Type B pancreatic cell (in vitro differentiated cells): ENCODE results near the gene AMELX. TPM values are rescaled to one million over a fixed set of nuclear protein-coding genes. Genes with fewer than 3 reads are reported as not detected.

Experiments
- DNase-seq: peaks from one replicate; pipeline ENCODE4 v3.0.0; 2021; ENCODE audit warnings: mixed read lengths; ENCODE audit not compliant: unreplicated experiment; ENCODE audit errors: extremely low spot score
- H3K27ac Mint-ChIP-seq: 2 replicates; pipeline ENCODE4 v1.8.0; 2021; ENCODE audit warnings: mild to moderate bottlenecking, mixed read lengths
- H3K27me3 Mint-ChIP-seq: 2 replicates; pipeline ENCODE4 v1.8.0; 2021; ENCODE audit warnings: mixed read lengths
- H3K36me3 Mint-ChIP-seq: 2 replicates; pipeline ENCODE4 v1.8.0; 2021; ENCODE audit warnings: mixed read lengths
- H3K4me1 Mint-ChIP-seq: one replicate; pipeline ENCODE4 v1.8.0; 2021; ENCODE audit warnings: mixed read lengths; ENCODE audit not compliant: unreplicated experiment
- H3K4me3 Mint-ChIP-seq: 2 replicates; pipeline ENCODE4 v1.8.0; 2021; ENCODE audit warnings: mild to moderate bottlenecking, mixed read lengths
- H3K9me3 Mint-ChIP-seq: 2 replicates; pipeline ENCODE4 v1.8.0; 2021; ENCODE audit warnings: mixed read lengths
- total RNA-seq: library from RNA; stranded (reverse); gene quantifications from 2 replicates; pipeline ENCODE4 v1.2.1, GENCODE V29; 2021; ENCODE audit warnings: low replicate concordance
- TF ChIP-seq, protein P1 (sequence below): fragments of 200-600 bp; sonication (generic); conservative IDR thresholded peaks from 2 replicates; pipeline ENCODE4 v1.5.0; 2021; ENCODE audit warnings: antibody characterized with exemption, mild to moderate bottlenecking

Gene AMELX
- total RNA-seq, 1 donor from 2014 or later: not detected

DNA sequence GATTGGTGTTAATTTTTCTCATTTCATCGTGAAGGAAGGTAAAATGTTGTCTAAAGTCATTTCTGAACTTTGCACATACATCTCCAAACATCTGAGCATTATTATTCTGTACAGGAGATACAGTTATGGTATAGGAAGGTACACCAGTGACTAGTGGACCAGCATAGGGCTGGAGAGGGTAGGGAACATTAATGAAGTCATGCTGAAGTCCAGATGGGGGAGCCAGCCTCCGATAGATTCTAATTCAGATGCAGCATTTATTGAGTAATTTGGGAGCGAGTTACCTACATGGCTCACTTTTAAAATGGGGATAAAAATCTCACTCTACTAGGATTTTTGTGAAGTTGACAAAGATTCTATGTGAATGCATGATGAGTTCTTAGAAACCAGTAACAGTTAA lies 34.9 kb downstream of the AMELX start:
- Mint-ChIP-seq H3K27me3 (no peaks in the 10 kb centered on the region), H3K36me3 (no peaks in the 10 kb centered on the region), H3K9me3 (no peaks in the 10 kb centered on the region), H3K27ac (no peak overlapping the region), H3K4me1 (no peaks in the 10 kb centered on the region), H3K4me3 (no peak overlapping the region)
- TF ChIP-seq, protein P1, sequence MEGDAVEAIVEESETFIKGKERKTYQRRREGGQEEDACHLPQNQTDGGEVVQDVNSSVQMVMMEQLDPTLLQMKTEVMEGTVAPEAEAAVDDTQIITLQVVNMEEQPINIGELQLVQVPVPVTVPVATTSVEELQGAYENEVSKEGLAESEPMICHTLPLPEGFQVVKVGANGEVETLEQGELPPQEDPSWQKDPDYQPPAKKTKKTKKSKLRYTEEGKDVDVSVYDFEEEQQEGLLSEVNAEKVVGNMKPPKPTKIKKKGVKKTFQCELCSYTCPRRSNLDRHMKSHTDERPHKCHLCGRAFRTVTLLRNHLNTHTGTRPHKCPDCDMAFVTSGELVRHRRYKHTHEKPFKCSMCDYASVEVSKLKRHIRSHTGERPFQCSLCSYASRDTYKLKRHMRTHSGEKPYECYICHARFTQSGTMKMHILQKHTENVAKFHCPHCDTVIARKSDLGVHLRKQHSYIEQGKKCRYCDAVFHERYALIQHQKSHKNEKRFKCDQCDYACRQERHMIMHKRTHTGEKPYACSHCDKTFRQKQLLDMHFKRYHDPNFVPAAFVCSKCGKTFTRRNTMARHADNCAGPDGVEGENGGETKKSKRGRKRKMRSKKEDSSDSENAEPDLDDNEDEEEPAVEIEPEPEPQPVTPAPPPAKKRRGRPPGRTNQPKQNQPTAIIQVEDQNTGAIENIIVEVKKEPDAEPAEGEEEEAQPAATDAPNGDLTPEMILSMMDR: no peak
- DNase-seq: no peak

DNA sequence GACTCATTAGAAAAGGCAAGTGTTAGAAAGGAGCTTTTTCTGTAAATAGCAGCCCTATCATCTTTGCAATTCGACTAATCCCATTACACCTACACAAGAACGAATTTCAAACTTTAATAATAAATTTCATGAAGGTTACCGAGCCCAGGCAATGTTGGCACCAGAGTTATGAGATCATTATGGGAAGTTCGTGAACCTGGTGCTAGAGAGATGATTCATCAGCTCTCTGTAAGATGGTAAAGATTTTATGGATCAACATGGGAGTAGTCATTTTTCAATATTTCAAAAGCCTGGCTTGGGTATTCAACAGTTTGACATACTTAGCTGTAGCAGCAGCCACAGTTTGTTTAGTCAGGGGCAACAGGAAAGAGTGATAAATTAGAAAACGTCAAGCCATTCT lies 35.8 kb downstream of the AMELX start:
- no peaks in the 10 kb centered on the region for H3K27me3 Mint-ChIP-seq
- H3K9me3 Mint-ChIP-seq: no peaks in the 10 kb centered on the region
- TF ChIP-seq, protein P1: no peak
- H3K4me3 Mint-ChIP-seq: no peak overlapping the region
- H3K27ac Mint-ChIP-seq: no peak overlapping the region
- H3K36me3 Mint-ChIP-seq: no peaks in the 10 kb centered on the region
- no peaks in the 10 kb centered on the region for H3K4me1 Mint-ChIP-seq
- DNase-seq: no peak

DNA sequence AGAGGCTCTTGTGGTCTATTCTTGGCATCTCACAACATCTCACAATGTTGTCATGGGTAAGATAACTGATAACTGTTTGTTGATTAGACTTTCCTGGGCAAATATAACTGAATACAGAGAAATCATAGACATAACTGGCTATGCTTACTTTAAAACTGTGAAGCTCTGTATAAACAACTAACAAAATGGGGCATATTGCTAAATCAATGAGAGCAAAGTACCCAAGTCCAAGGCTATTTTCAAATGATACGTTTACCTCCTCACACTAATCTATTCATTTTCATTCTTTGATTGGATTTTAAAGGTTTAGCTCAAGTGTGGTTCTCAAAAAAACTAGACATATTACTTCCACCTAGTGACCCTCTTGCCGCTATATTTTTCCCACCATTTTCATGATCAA lies 38.6 kb downstream of the AMELX start:
- DNase-seq: no peak
- Mint-ChIP-seq H3K36me3 (no peaks in the 10 kb centered on the region), H3K9me3 (no peaks in the 10 kb centered on the region), H3K27me3 (no peaks in the 10 kb centered on the region), H3K4me1 (no peaks in the 10 kb centered on the region), H3K27ac (no peak overlapping the region), H3K4me3 (no peak overlapping the region)
- TF ChIP-seq, protein P1: no peak

DNA sequence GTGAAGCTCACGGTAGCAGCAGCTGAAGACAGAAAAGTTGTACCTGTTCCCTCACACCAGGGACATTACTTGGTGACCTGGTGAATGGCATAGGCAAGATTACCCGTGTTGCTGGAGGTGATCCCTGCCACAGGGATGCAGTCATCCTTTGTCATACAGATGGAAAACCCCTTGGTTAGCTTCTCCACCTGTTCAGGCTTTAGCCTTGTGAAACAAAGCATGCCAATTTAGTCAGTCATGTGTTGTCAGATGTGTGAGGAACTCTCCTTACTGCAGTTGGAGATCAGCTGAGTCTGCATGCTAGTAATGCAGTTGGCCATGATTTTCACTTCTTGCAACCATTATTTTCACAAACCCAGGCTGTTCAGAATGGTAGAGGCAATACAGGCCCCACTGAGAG lies 41.0 kb downstream of the AMELX start:
- DNase-seq: no peak
- TF ChIP-seq, protein P1: no peak

DNA sequence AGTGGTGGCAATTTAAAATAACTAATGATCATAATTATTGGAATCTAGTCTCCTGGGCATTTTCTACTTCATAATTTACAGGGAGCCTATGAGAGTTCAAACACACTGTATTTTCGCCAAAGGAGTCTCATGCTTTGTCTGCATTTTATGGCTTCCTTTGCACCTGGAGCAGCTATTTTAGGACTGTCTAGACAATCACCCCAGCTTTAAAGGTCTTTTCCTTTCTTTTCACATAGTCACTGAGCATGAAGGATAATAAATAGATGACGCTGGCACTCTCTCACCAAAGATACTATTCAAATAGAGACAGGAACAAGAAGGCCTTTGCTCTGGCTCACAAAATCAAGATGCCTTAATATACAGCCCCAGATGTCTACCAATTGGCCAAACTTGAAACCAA lies 43.0 kb downstream of the AMELX start:
- Mint-ChIP-seq H3K9me3 (peaks cover 7% of the 10 kb centered on the region), H3K27me3 (no peaks in the 10 kb centered on the region), H3K4me3 (no peak overlapping the region), H3K4me1 (peaks cover 3% of the 10 kb centered on the region), H3K36me3 (peaks cover 3% of the 10 kb centered on the region), H3K27ac (no peak overlapping the region)
- DNase-seq: no peak
- TF ChIP-seq, protein P1: no peak

More for the DNA sequence above, 41.0 kb downstream of the AMELX start:
- no peaks in the 10 kb centered on the region for H3K36me3 Mint-ChIP-seq
- H3K4me3 Mint-ChIP-seq: no peak overlapping the region
- H3K27ac Mint-ChIP-seq: no peak overlapping the region
- H3K4me1 Mint-ChIP-seq: no peaks in the 10 kb centered on the region
- H3K27me3 Mint-ChIP-seq: no peaks in the 10 kb centered on the region
- H3K9me3 Mint-ChIP-seq: no peaks in the 10 kb centered on the region
